Glutamatergic neuron (in vitro differentiated cells): ENCODE measurements around the gene NTNG1. TPM values are rescaled to one million over a fixed set of nuclear protein-coding genes. Genes with fewer than 3 reads are reported as not detected.

ENCODE experiments used
- DNase-seq: peaks from one replicate; pipeline ENCODE4 v3.0.0; 2022
- H3K27ac Mint-ChIP-seq: one replicate; pipeline ENCODE4 v1.8.0; 2020; ENCODE audit warnings: mild to moderate bottlenecking, mixed read lengths, inconsistent platforms; ENCODE audit not compliant: unreplicated experiment
- H3K27me3 Mint-ChIP-seq: one replicate; pipeline ENCODE4 v1.8.0; 2020; ENCODE audit warnings: mild to moderate bottlenecking, moderate library complexity, mixed read lengths, inconsistent platforms; ENCODE audit not compliant: unreplicated experiment
- H3K36me3 Mint-ChIP-seq: one replicate; pipeline ENCODE4 v1.8.0; 2020; ENCODE audit warnings: mild to moderate bottlenecking, mixed read lengths, inconsistent platforms; ENCODE audit not compliant: unreplicated experiment
- H3K4me1 Mint-ChIP-seq: one replicate; pipeline ENCODE4 v1.8.0; 2020; ENCODE audit warnings: mild to moderate bottlenecking, low read depth, mixed read lengths, inconsistent platforms; ENCODE audit not compliant: unreplicated experiment
- H3K4me3 Mint-ChIP-seq: one replicate; pipeline ENCODE4 v1.8.0; 2020; ENCODE audit warnings: mild to moderate bottlenecking, mixed read lengths, inconsistent platforms; ENCODE audit not compliant: unreplicated experiment
- H3K9me3 Mint-ChIP-seq: one replicate; pipeline ENCODE4 v1.8.0; 2020; ENCODE audit warnings: mild to moderate bottlenecking, moderate library complexity, mixed read lengths, inconsistent platforms; ENCODE audit not compliant: unreplicated experiment
- CTCF ChIP-seq: fragments of 200-600 bp; sonication (generic); IDR thresholded peaks from one replicate; pipeline ENCODE4 v1.5.0; 2021; ENCODE audit not compliant: partially characterized antibody, unreplicated experiment
- total RNA-seq: library from RNA; stranded (reverse); fragmentation: NEBNext Ultra II Directional; extraction: Animal tissue kit (Norgen Biotek cat#: 25700); gene quantifications from one replicate; pipeline ENCODE4 v1.2.1, GENCODE V29; 2021; ENCODE audit not compliant: unreplicated experiment

NTNG1 gene
- total RNA-seq, 1 donor from 2014 or later = 3.2 TPM

DNA sequence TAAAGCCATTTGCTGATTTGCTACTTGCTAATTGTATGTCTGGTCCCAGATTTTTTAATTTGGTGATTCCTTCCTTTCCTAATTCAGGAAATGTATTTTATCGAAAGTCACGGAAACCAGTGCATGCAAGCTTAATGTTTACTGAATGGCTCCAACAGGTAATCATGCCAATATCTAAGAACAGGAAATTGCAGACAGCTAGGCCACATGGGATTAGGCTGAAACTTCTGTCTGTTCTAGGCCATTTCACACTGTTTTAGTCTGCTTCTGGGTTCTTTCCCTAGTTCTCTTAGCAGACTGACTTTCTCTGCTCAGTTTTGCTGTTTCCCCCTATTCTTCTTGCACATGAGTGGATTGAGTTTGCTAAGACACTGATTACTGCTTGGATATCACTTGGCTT is 111.4 kb downstream of the NTNG1 start:
- Mint-ChIP-seq H3K4me3 (no peak overlapping the region), H3K27me3 (no peaks in the 10 kb centered on the region), H3K27ac (no peak overlapping the region), H3K9me3 (peaks cover 2% of the 10 kb centered on the region), H3K4me1 (peaks cover 31% of the 10 kb centered on the region), H3K36me3 (no peaks in the 10 kb centered on the region)
- no peak for DNase-seq
- no peak for TF ChIP-seq CTCF

GRCh38 chr1:107254306-107254705 is 113.5 kb downstream of the NTNG1 start:
- peak; percentile 19 for DNase-seq
- TF ChIP-seq CTCF = no peak
- no peaks in the 10 kb centered on the region for H3K27me3 Mint-ChIP-seq

DNA sequence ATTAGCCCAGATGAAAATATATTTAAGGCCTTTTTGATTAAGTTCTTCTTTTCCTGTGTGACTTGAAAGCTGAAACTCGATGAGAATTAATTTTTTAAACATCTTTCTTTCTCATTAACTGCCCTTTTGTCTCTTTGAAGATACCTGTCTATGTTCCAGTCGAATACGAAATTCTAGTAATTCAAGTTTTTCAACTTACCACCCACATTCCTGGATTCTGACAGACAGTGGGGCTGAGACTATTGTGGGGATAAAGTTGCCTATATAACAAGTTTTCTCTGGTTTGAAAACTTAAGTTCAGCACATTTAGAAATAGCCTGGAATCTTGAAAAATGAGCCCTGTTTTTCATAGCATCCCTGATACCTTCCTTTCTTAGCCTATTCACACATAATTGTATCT is 114.6 kb downstream of the NTNG1 start:
- H3K4me1 Mint-ChIP-seq = peaks cover 34% of the 10 kb centered on the region
- DNase-seq = no peak
- peak overlapping the region; percentile 7 for H3K4me3 Mint-ChIP-seq
- H3K9me3 Mint-ChIP-seq = peaks cover 2% of the 10 kb centered on the region
- H3K36me3 Mint-ChIP-seq = no peaks in the 10 kb centered on the region
- H3K27ac Mint-ChIP-seq = peak overlapping the region; percentile 1
- H3K27me3 Mint-ChIP-seq = no peaks in the 10 kb centered on the region
- no peak for TF ChIP-seq CTCF

More at GRCh38 chr1:107254306-107254705, 113.5 kb downstream of the NTNG1 start:
- H3K4me1 Mint-ChIP-seq = peaks cover 34% of the 10 kb centered on the region
- H3K36me3 Mint-ChIP-seq = no peaks in the 10 kb centered on the region
- peaks cover 2% of the 10 kb centered on the region for H3K9me3 Mint-ChIP-seq
- no peak overlapping the region for H3K4me3 Mint-ChIP-seq
- H3K27ac Mint-ChIP-seq = peak overlapping the region; percentile 9

- no peaks in the 10 kb centered on the region for H3K4me1 Mint-ChIP-seq
- peaks cover 2% of the 10 kb centered on the region for H3K9me3 Mint-ChIP-seq
- H3K27ac Mint-ChIP-seq = no peak overlapping the region
Observed at GRCh38 chr1:107262467-107263286, 121.8 kb downstream of the NTNG1 start.

More at GRCh38 chr1:107262467-107263286, 121.8 kb downstream of the NTNG1 start:
- TF ChIP-seq CTCF = no peak
- no peak for DNase-seq
- Mint-ChIP-seq H3K36me3 (no peaks in the 10 kb centered on the region), H3K4me3 (no peak overlapping the region), H3K27me3 (no peaks in the 10 kb centered on the region)
